Measurements from ENCODE around the gene SCUBE3. TPM values are rescaled to one million over a fixed set of nuclear protein-coding genes. Genes with fewer than 3 reads are reported as not detected.

SCUBE3 gene
- total and polyA plus RNA-seq, 10 donors = 0.03 to 0.43 (median 0.11) TPM; not detected in 1

- Histone ChIP-seq H3K4me1 (no peaks in the 10 kb centered on the region), H3K27me3 (replicated peaks in 1 of 7) (no peaks in the 10 kb centered on the region), H3K27ac (no peak overlapping the region), H3K9me3 (no peaks in the 10 kb centered on the region), H3K36me3 (no peaks in the 10 kb centered on the region), H3K4me3 (no peak overlapping the region)
- TF ChIP-seq POLR2A (IDR thresholded peaks at IDR 0.05) = no peak
- TF ChIP-seq CTCF (IDR thresholded peaks at IDR 0.05 in 8 of 11, conservative IDR thresholded peaks at IDR 0.05 in 3 of 11) = no peak
- no peak for TF ChIP-seq POLR2AphosphoS5 (IDR thresholded peaks at IDR 0.05)
- WGBS, 5 donors = 83 to 93% (median 88%) methylated on average over 9 of the region's 9 CpGs
- intact Hi-C loops (cut with DNase I; ENCODE audit: low total_unique reads) = no loop called here
- DNase-seq = no peak
Observed at GRCh38 chr6:35192301-35192860, 21.4 kb upstream of the SCUBE3 start.

GRCh38 chr6:35194390-35194789 is 19.4 kb upstream of the SCUBE3 start:
- Histone ChIP-seq H3K4me3 (no peak overlapping the region), H3K27me3 (replicated peaks in 1 of 7) (peaks cover 0 to 9% (median 0%) of the 10 kb centered on the region in 7 donors), H3K4me1 (no peaks in the 10 kb centered on the region), H3K36me3 (no peaks in the 10 kb centered on the region), H3K27ac (no peak overlapping the region), H3K9me3 (no peaks in the 10 kb centered on the region)
- intact Hi-C loops (cut with DNase I; ENCODE audit: low total_unique reads) = no loop called here
- 86 to 92% (median 88%) methylated on average over 5 of the region's 5 CpGs for whole genome bisulfite sequencing, 5 donors
- TF ChIP-seq POLR2A (IDR thresholded peaks at IDR 0.05) (no peak), POLR2AphosphoS5 (IDR thresholded peaks at IDR 0.05) (no peak), CTCF (IDR thresholded peaks at IDR 0.05 in 8 of 11, conservative IDR thresholded peaks at IDR 0.05 in 3 of 11) (no peak)
- DNase-seq = no peak

- Histone ChIP-seq H3K4me3 (no peak overlapping the region), H3K4me1 (no peaks in the 10 kb centered on the region), H3K9me3 (no peaks in the 10 kb centered on the region), H3K27me3 (replicated peaks in 1 of 7) (peaks cover 0 to 9% (median 0%) of the 10 kb centered on the region in 7 donors), H3K27ac (no peak overlapping the region), H3K36me3 (no peaks in the 10 kb centered on the region)
- TF ChIP-seq CTCF (IDR thresholded peaks at IDR 0.05 in 8 of 11, conservative IDR thresholded peaks at IDR 0.05 in 3 of 11) (no peak), POLR2A (IDR thresholded peaks at IDR 0.05) (no peak), POLR2AphosphoS5 (IDR thresholded peaks at IDR 0.05) (no peak)
- intact Hi-C loops (cut with DNase I; ENCODE audit: low total_unique reads) = no loop called here
- DNase-seq = no peak
- WGBS, 5 donors = 74 to 94% (median 83%) methylated on average over 3 of the region's 3 CpGs
Observed at GRCh38 chr6:35195120-35195780, 18.5 kb upstream of the SCUBE3 start.

- no peaks in the 10 kb centered on the region for H3K9me3 ChIP-seq
- intact Hi-C loops (cut with DNase I; ENCODE audit: low total_unique reads) = no loop called here
- H3K4me3 ChIP-seq = no peak overlapping the region
- DNase-seq = no peak
- H3K27me3 ChIP-seq (replicated peaks in 1 of 7) = peaks cover 0 to 9% (median 0%) of the 10 kb centered on the region in 7 donors
- no peak overlapping the region for H3K27ac ChIP-seq
- no peaks in the 10 kb centered on the region for H3K4me1 ChIP-seq
- no peaks in the 10 kb centered on the region for H3K36me3 ChIP-seq
- TF ChIP-seq POLR2A (IDR thresholded peaks at IDR 0.05) = no peak
- TF ChIP-seq POLR2AphosphoS5 (IDR thresholded peaks at IDR 0.05) = no peak
- TF ChIP-seq CTCF (IDR thresholded peaks at IDR 0.05 in 8 of 11, conservative IDR thresholded peaks at IDR 0.05 in 3 of 11) = no peak
- 67 to 84% (median 77%) methylated on average over 5 of the region's 5 CpGs for WGBS, 5 donors
Observed at GRCh38 chr6:35197196-35197595, 16.6 kb upstream of the SCUBE3 start.
